ENCODE data around the gene CFAP61.
A peak's percentile ranks its signal among the peaks of the same experiment; 100 is the strongest.

CFAP61 gene

GRCh38 chr20:20386192-20386591, 333.9 kb downstream of the CFAP61 start:
- CTCF ChIA-PET, result no interaction called here
- no peaks in the 10 kb centered on the region for H3K9me3 Mint-ChIP-seq
- DNase-seq, result no peak
- peaks cover 8% of the 10 kb centered on the region for H3K27me3 Mint-ChIP-seq
- no peak overlapping the region for H3K27ac Mint-ChIP-seq
- H3K4me1 Mint-ChIP-seq, result no peaks in the 10 kb centered on the region
- no peak overlapping the region for H3K4me3 Mint-ChIP-seq
- no peaks in the 10 kb centered on the region for H3K36me3 Mint-ChIP-seq

GRCh38 chr20:20390393-20390792, 338.1 kb downstream of the CFAP61 start:
- DNase-seq, result no peak
- no peaks in the 10 kb centered on the region for H3K4me1 Mint-ChIP-seq
- H3K36me3 Mint-ChIP-seq, result peaks cover 4% of the 10 kb centered on the region
- CTCF ChIA-PET, result no interaction called here
- no peak overlapping the region for H3K27ac Mint-ChIP-seq
- no peaks in the 10 kb centered on the region for H3K27me3 Mint-ChIP-seq
- H3K4me3 Mint-ChIP-seq, result no peak overlapping the region
- no peaks in the 10 kb centered on the region for H3K9me3 Mint-ChIP-seq

GRCh38 chr20:20391115-20391514, 338.8 kb downstream of the CFAP61 start:
- no peaks in the 10 kb centered on the region for H3K9me3 Mint-ChIP-seq
- no peak for DNase-seq
- peak overlapping the region; percentile 37 for H3K27ac Mint-ChIP-seq
- H3K4me1 Mint-ChIP-seq, result no peaks in the 10 kb centered on the region
- no peak overlapping the region for H3K4me3 Mint-ChIP-seq
- peaks cover 4% of the 10 kb centered on the region for H3K36me3 Mint-ChIP-seq
- no peaks in the 10 kb centered on the region for H3K27me3 Mint-ChIP-seq
- CTCF ChIA-PET, result no interaction called here

GRCh38 chr20:20391766-20392165, 339.4 kb downstream of the CFAP61 start:
- Mint-ChIP-seq H3K27me3 (no peaks in the 10 kb centered on the region), H3K27ac (no peak overlapping the region), H3K9me3 (no peaks in the 10 kb centered on the region), H3K4me1 (no peaks in the 10 kb centered on the region), H3K36me3 (peaks cover 4% of the 10 kb centered on the region), H3K4me3 (no peak overlapping the region)
- CTCF ChIA-PET, result no interaction called here
- DNase-seq, result no peak

GRCh38 chr20:20393207-20394120, 341.1 kb downstream of the CFAP61 start:
- H3K4me1 Mint-ChIP-seq, result no peaks in the 10 kb centered on the region
- H3K27ac Mint-ChIP-seq, result peak overlapping the region; percentile 33
- peaks cover 4% of the 10 kb centered on the region for H3K36me3 Mint-ChIP-seq
- DNase-seq, result no peak
- H3K27me3 Mint-ChIP-seq, result no peaks in the 10 kb centered on the region
- no peaks in the 10 kb centered on the region for H3K9me3 Mint-ChIP-seq
- CTCF ChIA-PET, result no interaction called here
- no peak overlapping the region for H3K4me3 Mint-ChIP-seq

GRCh38 chr20:20395087-20395486, 342.8 kb downstream of the CFAP61 start:
- no peak overlapping the region for H3K4me3 Mint-ChIP-seq
- H3K27me3 Mint-ChIP-seq, result no peaks in the 10 kb centered on the region
- no peaks in the 10 kb centered on the region for H3K9me3 Mint-ChIP-seq
- CTCF ChIA-PET, result no interaction called here
- no peaks in the 10 kb centered on the region for H3K4me1 Mint-ChIP-seq
- H3K27ac Mint-ChIP-seq, result no peak overlapping the region
- peaks cover 4% of the 10 kb centered on the region for H3K36me3 Mint-ChIP-seq
- no peak for DNase-seq

- no peak overlapping the region for H3K4me3 Mint-ChIP-seq
- H3K4me1 Mint-ChIP-seq, result no peaks in the 10 kb centered on the region
- CTCF ChIA-PET, result no interaction called here
- H3K27ac Mint-ChIP-seq, result no peak overlapping the region
- H3K9me3 Mint-ChIP-seq, result no peaks in the 10 kb centered on the region
- no peaks in the 10 kb centered on the region for H3K27me3 Mint-ChIP-seq
- no peak for DNase-seq
- peaks cover 4% of the 10 kb centered on the region for H3K36me3 Mint-ChIP-seq
Measured at GRCh38 chr20:20395903-20396568, 343.7 kb downstream of the CFAP61 start.

GRCh38 chr20:20396794-20397193, 344.5 kb downstream of the CFAP61 start:
- Mint-ChIP-seq H3K4me3 (no peak overlapping the region), H3K27ac (no peak overlapping the region), H3K36me3 (peaks cover 4% of the 10 kb centered on the region), H3K4me1 (no peaks in the 10 kb centered on the region), H3K27me3 (no peaks in the 10 kb centered on the region), H3K9me3 (no peaks in the 10 kb centered on the region)
- no peak for DNase-seq
- CTCF ChIA-PET, result no interaction called here

- Mint-ChIP-seq H3K4me3 (no peak overlapping the region), H3K4me1 (no peaks in the 10 kb centered on the region), H3K36me3 (peaks cover under 1% of the 10 kb centered on the region), H3K27ac (no peak overlapping the region), H3K27me3 (no peaks in the 10 kb centered on the region), H3K9me3 (no peaks in the 10 kb centered on the region)
- CTCF ChIA-PET, result no interaction called here
- no peak for DNase-seq
Measured at GRCh38 chr20:20398123-20398522, 345.8 kb downstream of the CFAP61 start.

- Mint-ChIP-seq H3K36me3 (no peaks in the 10 kb centered on the region), H3K27me3 (no peaks in the 10 kb centered on the region), H3K4me1 (peaks cover under 1% of the 10 kb centered on the region), H3K27ac (no peak overlapping the region), H3K9me3 (no peaks in the 10 kb centered on the region), H3K4me3 (no peak overlapping the region)
- CTCF ChIA-PET, result no interaction called here
- DNase-seq, result no peak
Measured at GRCh38 chr20:20399531-20400500, 347.5 kb downstream of the CFAP61 start.

GRCh38 chr20:20401991-20402390, 349.7 kb downstream of the CFAP61 start:
- Mint-ChIP-seq H3K27me3 (no peaks in the 10 kb centered on the region), H3K27ac (no peak overlapping the region), H3K36me3 (no peaks in the 10 kb centered on the region), H3K9me3 (no peaks in the 10 kb centered on the region), H3K4me1 (peaks cover 2% of the 10 kb centered on the region), H3K4me3 (no peak overlapping the region)
- CTCF ChIA-PET, result interaction anchor here (0.9 kb wide), 1 partner anchor 17 kb away, joined by 3 read pairs; no protein-coding TSS in a partner anchor
- DNase-seq, result no peak

GRCh38 chr20:20404633-20405032, 352.3 kb downstream of the CFAP61 start:
- no peak overlapping the region for H3K27ac Mint-ChIP-seq
- no peaks in the 10 kb centered on the region for H3K27me3 Mint-ChIP-seq
- H3K4me3 Mint-ChIP-seq, result no peak overlapping the region
- H3K4me1 Mint-ChIP-seq, result peaks cover 2% of the 10 kb centered on the region
- CTCF ChIA-PET, result no interaction called here
- H3K36me3 Mint-ChIP-seq, result no peaks in the 10 kb centered on the region
- DNase-seq, result no peak
- no peaks in the 10 kb centered on the region for H3K9me3 Mint-ChIP-seq

- CTCF ChIA-PET, result no interaction called here
- Mint-ChIP-seq H3K4me1 (peaks cover 2% of the 10 kb centered on the region), H3K9me3 (no peaks in the 10 kb centered on the region), H3K36me3 (no peaks in the 10 kb centered on the region), H3K27ac (no peak overlapping the region), H3K4me3 (no peak overlapping the region), H3K27me3 (no peaks in the 10 kb centered on the region)
- DNase-seq, result no peak
Measured at GRCh38 chr20:20405623-20406022, 353.3 kb downstream of the CFAP61 start.

GRCh38 chr20:20406306-20406705, 354.0 kb downstream of the CFAP61 start:
- H3K27me3 Mint-ChIP-seq, result no peaks in the 10 kb centered on the region
- no peak for DNase-seq
- H3K36me3 Mint-ChIP-seq, result no peaks in the 10 kb centered on the region
- H3K27ac Mint-ChIP-seq, result no peak overlapping the region
- H3K9me3 Mint-ChIP-seq, result no peaks in the 10 kb centered on the region
- peaks cover 2% of the 10 kb centered on the region for H3K4me1 Mint-ChIP-seq
- H3K4me3 Mint-ChIP-seq, result no peak overlapping the region
- CTCF ChIA-PET, result no interaction called here

Data from activated naive CD4-positive, alpha-beta T cell treated with anti-CD3 and anti-CD28 coated beads, Interleukin-2, amount 10 ng/mL, durations not matched to agents 7 days and 5 days (primary cell).